Amygdala (tissue), 56 donors: ENCODE data around the gene ERGIC3.
A peak's percentile ranks its signal among the peaks of the same experiment; 100 is the strongest.

Experiments used
- DNase-seq, 56 donors: peaks; one replicate each; lab custom pipeline; 2025; lab: John Stamatoyannopoulos, UW

ERGIC3 gene

GRCh38 chr20:35595456-35595855 lies 53.6 kb downstream of the ERGIC3 start:
- no peak for DNase-seq

- DNase-seq, result no peak
Observed at GRCh38 chr20:35595901-35596300, 54.0 kb downstream of the ERGIC3 start.

DNA sequence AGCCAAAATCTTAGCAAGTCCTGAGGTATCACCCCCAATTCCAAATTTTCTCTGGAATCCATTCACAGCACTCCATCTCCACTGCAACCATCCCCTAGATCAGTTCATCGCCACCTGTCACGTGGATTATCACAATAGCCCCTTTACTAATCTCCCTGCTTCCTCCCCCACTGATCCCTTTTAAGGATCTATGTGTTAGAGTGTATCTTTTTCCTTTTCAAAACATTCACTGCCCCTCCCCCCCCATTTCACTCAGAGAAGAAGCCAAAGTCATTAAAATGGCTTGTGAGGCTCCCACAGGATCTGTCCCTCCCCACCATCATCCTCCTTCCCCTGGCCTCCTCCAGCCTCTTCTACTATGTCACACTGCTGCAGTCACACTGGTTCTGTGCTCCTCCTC lies 55.3 kb downstream of the ERGIC3 start:
- DNase-seq, result no peak

DNA sequence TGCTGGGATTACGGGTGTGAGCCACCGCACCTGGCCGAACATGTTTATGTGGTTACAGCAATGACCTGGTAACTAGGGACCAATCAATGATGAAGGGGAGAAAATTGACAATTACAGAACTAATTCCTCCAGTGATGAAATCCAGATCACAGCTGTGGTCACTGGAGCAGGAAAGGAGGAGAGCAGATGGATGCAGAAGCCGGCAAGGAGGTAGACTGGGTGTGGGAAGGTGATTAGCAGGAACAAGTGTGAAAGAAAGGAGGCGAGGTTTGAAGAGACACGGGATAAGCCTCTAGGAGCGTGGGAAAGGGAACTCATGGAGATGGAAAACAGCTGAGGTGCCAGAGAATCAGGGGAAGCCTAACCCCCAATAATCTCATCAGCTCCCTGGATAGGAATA lies 56.6 kb downstream of the ERGIC3 start:
- no peak for DNase-seq

DNA sequence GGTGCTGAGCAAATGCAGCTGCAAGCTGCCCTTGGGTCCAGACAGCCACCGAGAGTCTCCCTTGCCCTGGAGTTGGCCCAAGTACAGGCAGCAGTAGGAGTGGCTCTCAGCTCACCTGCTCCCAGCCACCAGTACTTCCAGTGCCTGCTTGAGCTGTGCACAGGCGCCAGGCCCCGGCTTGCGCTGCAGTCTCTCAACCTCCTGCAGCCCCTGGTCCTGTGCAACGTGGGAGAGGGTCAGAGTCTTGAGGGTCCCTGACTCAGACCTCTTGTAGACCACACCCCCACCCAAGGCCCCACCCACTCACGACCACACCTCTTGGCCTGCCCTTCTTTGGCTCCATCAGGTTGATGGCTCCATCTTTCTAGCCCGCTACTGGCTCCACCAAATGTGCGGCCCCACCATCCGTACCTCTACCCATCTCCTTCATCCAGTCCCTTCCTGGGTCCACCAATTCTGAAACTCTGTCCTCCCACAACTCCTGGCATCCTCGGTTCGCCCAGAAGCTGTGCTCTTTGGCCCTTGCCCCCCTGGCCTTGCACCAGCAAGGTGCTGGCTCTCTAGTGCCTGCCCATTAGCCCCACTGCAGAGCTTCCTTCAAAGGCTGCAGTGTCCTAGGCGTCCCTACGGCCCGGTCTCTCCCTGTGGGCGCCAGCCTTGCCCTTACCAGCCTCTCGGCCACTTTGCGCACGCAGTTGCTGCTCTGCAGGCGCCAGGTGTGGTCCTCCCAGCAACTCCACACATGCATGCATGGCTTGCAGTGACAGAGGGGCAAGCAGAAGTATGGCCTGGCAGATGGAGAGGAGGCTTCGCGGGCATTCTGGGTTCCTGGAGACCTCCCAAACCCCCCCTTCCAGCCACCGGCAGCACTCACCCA lies 57.3 kb downstream of the ERGIC3 start:
- no peak for DNase-seq

GRCh38 chr20:35599776-35600120 lies 57.9 kb downstream of the ERGIC3 start:
- no peak for DNase-seq

GRCh38 chr20:35600176-35600992 lies 58.5 kb downstream of the ERGIC3 start:
- no peak for DNase-seq

DNA sequence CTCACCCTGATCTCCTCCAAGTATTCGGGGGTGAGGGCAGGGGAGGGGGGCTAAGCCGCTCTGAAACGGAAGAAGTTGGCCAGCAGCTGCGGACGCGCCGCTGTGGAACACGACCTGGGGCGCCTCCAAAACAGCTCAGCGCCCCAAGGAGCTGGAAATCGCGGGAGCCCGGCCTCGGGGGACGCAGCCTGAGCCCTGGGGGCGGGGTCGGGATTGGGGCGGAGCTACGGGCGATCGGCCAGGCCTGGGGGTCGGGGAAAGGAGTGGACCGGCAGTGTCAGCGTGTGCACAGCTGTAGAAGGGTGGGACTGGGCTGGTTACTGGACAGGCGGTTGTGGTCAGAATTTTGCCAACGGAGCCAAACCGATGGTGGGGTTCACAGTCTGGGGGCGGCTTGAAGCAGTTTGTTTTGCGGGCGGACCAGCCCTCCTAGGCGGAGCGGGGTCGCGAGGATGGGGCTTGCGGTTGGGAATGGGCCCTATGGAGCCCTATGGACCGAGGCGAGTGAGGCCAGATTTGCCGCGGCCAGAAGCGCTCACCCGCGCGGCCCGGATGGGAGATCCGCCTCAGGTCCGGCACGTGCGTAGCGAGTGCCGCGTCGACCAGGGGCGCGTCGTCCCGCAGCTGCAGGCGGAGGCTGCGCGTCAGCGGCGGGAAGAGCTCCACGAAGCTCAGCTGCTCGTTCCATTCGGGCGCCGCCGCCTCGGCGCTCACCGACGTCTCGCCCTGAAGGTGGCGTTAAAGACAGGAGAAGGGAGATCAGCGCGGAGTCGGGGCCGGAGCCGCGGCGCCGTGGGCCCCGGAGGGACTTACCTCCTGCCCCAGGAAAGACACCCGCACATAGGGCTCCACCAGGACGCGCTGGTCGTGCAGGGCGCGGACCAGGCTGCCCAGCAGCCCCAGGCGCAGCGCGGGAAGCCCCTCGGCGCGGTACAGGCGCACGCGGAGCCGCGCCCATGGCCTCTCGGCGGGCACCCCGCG lies 59.4 kb downstream of the ERGIC3 start:
- DNase-seq, result peak in 28 of 56 donors; percentile 4 to 61 (median 23)

- no peak for DNase-seq
Observed at GRCh38 chr20:35601990-35602389, 60.1 kb downstream of the ERGIC3 start.

DNA sequence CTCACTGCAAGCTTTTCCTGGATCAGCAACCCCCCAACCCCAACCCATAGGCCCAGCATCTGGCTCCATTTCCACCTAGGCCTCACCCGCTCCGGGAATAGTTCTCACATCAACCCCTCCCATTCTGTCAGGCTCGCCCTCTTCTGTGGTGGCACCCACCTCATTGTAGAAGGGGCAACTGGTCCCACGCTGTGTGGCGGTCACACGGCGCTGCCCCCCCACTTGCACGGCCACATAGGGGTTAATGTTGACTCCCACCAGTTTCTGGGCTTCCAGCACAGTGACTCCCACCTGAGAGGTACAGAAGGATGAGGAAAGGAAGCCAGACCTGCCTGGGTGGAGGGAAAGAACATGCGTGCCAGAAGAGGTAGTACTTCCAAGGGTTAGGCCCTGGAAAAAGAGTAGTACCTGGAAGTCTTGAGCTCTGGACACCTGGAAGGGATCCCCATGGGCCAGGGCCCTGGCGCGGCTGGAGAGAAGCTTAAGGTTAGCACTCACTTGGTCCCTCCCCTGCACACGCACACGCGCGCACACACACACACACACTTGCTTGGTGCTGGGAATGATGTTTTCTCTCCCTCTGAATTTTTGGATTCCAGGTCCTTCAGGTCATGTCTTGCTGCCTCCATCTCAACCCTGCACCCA lies 61.1 kb downstream of the ERGIC3 start:
- DNase-seq, result no peak

DNA sequence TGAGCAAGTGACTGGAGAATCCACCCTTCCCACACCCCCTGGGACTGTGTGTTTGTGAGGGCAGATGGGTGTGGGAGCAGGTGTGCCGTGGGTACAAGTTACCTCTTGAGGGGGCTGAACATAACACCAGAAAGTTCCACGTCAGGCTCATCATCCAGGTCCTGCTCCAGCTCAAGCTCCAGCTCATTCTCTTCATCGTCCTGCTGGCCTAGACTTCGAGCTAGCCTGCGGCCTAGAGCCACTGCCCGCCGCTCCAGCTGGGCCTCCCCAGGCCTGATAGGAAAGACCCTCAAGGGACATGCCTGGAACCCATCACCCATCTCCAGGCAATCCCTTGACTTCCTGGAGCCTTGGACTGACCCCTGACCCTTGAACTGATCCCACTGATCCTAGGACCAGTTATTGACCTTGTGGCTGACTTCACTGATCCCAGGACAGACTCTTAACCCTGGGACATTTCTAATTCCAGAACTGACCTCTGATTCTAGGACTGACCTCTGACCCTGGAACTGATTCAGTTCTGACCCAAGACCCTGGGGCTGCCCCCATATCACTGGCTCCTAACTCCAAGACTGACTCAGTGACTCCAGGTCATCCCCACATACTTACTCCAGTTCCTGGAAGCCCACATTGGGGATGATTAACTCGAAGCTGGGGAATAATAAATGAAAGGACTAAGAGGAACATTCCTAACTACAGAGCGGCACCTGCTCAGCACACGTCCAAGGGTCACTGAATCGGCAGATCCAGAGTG lies 62.0 kb downstream of the ERGIC3 start:
- DNase-seq, result no peak

- DNase-seq, result no peak
Observed at GRCh38 chr20:35604449-35604747, 62.5 kb downstream of the ERGIC3 start.

DNA sequence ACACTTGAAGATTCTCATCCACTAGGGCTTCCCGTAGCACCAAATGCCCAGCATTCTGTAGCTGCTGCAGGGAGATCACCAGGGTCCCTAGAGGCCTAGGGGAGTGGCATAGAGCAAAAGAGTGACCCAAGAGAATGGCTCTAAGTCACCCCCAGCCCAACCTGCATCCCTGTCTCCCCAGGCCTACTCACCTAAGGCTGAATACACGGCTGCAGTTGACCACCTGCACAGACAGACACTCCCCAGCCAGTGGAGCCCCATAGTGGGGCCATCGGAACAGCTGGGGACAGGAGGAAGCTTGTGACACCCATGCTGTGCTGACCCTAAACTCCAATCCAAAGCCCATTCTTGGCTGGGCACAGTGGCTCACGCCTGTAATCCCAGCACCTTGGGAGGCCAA lies 64.2 kb downstream of the ERGIC3 start:
- no peak for DNase-seq
